Lung microvascular endothelial cell (primary cell): ENCODE results near the gene PRKN. TPM values are rescaled to one million over a fixed set of nuclear protein-coding genes. Genes with fewer than 3 reads are reported as not detected.

Source experiments
- DNase-seq, 2 donors: peaks; one replicate each; pipeline versions ENCODE4 v3.0.0 to v3.0.0-alpha.2; 2010; ENCODE audit warnings: low read depth in 2 of 2
- total RNA-seq: library from RNA; depleted of rRNA; stranded (reverse); fragments of >200 nt; gene quantifications from 2 replicates; pipeline ENCODE4 v1.2.1, GENCODE V29; 2014

Gene PRKN
- total RNA-seq, 1 donor from 2014 or later, result 0.40 TPM

DNA sequence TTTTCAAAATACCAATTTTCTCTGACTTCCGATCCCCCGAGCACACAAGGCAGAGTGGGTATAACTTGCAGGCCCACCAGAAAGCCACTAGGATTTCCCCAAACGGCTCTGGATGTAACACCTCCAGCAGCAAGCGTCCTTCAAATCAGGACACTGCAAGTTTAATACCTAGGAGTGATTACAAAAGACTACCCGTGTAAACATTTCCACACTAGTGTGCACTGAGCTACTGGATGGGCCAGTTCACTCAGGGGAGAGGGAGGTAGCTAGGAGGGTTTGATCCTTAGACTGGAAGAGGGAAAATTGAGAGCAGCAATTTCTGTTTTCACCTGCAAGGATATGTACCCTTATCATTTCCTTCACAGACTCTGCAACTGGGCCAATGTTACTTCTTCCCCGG is 1361.9 kb downstream of the PRKN start:
- DNase-seq, result no peak

GRCh38 chr6:161363286-161363685 is 1364.3 kb downstream of the PRKN start:
- DNase-seq, result no peak

- DNase-seq, result no peak
Measured at GRCh38 chr6:161362266-161362665, 1365.3 kb downstream of the PRKN start.

- no peak for DNase-seq
Measured at GRCh38 chr6:161361529-161361928, 1366.0 kb downstream of the PRKN start.

GRCh38 chr6:161360520-161360919 is 1367.0 kb downstream of the PRKN start:
- no peak for DNase-seq

- DNase-seq, result no peak
Measured at GRCh38 chr6:161359618-161359945, 1368.0 kb downstream of the PRKN start.

- DNase-seq, result no peak
Measured at GRCh38 chr6:161356167-161356854, 1371.3 kb downstream of the PRKN start.

- no peak for DNase-seq
Measured at GRCh38 chr6:161355696-161356095, 1371.9 kb downstream of the PRKN start.

DNA sequence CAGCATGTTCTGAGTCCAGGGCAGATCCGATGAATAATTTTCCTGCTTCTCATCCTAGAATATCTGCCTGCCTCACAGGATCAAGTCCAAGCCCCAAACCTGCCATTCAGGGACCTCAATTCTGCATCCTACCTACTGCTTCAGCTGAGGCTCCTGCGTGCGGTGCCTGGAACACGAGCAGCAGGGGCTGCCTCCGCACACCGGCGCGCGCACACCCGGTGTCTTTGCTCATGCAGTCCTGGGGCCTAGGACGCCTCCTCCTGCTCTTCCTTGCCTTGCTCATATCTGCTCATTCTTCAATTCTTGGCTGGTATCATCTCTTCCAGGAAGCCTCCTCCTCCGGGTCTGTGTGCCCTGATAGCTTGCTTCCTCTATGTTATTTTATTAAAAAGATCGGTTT is 1372.6 kb downstream of the PRKN start:
- DNase-seq, result no peak

DNA sequence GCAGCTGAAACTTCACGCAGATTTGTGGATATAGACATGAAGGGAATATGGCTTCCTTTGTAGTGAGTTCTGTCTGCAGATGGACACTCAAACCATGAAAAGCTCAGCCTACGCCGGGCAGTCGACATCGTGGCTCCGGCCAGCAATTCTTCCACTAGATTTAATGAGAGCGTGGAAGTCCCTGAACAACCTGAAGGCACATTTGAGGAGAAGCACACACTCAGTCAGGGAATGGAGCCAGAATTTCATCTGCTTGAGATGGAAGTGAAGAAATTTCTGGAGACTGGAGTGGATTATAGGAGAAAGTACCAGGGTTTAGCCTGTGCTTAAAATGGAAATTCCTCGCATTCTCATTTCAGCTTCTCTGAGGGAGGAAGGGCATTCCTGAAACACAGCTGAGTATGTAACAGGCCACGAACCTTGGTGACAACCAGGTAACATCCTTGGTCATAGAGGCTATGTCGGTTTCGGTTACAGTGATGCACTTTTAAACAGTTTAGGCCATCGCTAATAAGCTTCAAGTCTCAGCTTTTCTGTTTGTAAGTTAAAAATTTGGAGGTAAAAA is 1373.2 kb downstream of the PRKN start:
- no peak for DNase-seq

DNA sequence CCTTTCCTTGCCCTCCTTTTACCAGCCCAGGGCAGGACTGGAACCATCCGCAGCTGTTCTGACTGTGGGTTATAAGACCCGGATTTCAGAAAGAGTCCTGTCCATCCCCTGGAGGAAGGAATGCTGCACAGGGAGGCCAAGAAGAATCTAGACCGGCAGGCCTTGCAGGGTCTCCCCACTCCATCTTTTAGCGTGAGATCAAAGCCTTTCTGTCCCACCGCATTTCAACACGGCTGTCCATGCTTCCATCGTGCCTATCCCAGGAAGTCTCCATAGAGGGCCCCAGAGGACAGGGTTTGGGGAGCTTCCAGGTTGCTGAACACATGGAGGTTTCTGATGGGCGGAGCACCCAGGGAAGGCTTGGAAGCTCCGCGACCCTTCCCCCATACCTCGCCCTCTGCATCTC is 1374.4 kb downstream of the PRKN start:
- DNase-seq, result peak in 1 of 2 donors; percentile 7

DNA sequence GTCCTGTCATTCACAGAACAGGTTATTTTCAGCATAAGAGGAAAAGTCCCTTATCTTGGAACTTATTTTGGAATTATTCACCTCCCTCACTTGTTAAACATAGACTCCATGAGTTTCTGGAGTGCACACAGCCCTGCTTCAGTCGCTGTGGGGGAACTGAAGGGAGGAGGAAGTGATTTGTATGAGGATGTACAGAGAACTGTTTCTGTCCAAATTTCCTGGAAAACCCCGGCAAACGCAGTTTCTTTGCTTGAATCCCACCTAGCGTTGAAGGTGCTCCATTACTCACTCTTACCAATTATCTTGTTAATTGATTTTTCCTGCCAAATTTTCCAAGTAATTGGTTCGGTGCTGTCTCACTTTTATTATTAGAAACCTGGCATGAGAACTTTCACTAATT is 1375.7 kb downstream of the PRKN start:
- DNase-seq, result no peak

DNA sequence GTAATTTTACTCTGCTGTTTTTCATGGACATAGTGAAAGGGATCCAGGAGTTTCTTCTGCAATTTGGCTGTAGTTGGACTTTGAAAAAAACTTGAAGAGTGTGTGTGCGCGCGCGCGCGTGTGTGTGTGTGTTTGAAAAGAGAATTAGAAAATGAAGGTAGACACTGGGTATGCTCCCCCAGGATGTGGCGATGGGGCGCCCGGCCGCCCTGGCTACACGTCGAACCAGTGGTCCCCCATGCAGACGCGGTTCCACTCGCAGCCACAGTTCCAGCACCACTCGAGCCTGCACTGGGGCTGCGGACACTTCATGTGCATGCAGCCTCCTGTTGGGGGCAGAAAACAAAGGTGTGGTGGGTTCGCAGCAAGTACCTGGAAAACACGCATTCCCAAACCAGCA is 1377.7 kb downstream of the PRKN start:
- no peak for DNase-seq

DNA sequence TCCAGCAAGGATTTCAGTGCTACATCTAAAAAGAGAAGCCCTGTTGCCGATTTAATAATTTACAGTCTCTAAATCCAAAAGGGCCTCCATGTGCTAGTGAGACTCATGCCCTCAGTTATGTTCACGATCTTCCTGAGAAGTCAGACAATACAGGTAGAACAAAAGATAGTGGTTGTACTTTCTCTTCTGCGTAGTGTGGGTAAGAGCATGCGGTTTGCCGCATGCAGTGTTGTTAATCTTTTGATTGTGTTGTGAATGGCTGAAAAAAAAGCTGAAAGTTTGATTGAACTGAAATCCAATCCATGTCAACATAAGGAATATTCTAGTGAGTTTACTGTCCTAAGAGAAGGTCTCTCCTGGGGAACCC is 1379.0 kb downstream of the PRKN start:
- DNase-seq, result no peak

DNA sequence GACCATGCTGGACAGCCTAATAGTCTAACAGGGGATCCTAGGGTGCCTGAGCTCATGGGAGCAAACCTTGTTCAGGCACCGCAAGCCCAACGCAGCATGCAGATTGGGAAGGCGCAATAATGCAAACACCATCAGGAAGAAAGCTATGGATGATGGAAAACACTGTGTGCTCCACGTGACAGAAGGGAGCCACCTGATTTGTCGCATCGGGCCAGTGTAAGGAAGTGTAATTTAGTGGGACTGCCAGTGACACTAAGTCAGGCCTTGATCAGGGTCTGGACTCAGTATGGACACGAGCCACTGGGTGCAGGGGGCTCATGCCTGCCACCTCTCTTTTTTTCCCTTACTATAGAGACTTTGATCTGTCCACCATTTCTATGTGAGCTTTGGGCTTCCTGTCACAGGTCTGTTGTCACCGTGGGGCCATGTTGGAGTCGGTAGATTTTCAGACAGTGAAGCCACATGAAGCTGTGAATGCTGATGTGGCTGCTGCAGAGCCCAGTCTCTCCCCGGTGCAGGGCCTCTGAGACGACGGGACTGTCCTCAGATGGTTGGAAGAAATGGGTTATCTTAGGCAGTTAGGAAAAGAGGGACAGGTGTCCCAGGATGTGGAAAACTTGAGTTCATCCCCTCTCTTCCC is 1379.5 kb downstream of the PRKN start:
- no peak for DNase-seq

- DNase-seq, result no peak
Measured at GRCh38 chr6:161347125-161347524, 1380.4 kb downstream of the PRKN start.

DNA sequence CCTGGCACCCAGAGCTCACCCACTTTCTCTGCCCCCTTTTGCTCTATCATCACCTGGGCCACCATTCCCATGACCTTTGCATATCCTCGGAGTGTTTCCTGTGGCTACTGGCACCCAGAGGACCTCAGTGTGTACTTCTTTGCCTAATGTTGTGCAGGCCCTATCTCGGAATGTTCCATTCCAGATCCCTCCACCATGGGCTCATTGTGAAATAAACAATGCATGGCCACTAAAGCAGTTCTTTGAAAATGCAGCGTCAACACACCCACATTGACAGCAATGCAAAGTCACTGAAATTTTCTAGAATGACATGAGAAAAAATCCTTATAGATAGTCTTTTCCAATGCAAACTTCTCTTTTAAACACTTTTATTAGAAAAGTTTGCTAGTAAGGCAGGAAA is 1380.8 kb downstream of the PRKN start:
- no peak for DNase-seq

- DNase-seq, result no peak
Measured at GRCh38 chr6:161344626-161345025, 1382.9 kb downstream of the PRKN start.

- DNase-seq, result no peak
Measured at GRCh38 chr6:161342039-161342438, 1385.5 kb downstream of the PRKN start.

- DNase-seq, result no peak
Measured at GRCh38 chr6:161341638-161342037, 1385.9 kb downstream of the PRKN start.

GRCh38 chr6:161338015-161338414 is 1389.6 kb downstream of the PRKN start:
- no peak for DNase-seq

DNA sequence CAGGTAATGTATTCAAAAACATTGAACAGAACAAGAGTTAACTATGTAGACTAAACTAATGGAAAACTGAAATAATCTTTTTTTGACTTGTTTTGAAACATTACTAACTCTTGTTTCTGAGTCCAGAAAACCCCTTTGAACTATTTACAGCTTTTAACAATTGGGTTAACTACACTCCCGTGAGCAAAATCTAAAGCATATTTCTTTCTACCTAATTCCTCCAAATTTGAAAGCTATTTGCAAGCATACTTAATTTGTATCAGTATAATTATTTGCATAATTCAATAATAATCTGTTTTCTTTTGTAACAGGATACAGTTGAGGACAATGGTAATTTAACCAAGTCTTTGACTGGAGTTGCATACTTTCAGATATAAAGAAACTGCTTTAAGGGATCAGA is 1391.1 kb downstream of the PRKN start:
- no peak for DNase-seq

DNA sequence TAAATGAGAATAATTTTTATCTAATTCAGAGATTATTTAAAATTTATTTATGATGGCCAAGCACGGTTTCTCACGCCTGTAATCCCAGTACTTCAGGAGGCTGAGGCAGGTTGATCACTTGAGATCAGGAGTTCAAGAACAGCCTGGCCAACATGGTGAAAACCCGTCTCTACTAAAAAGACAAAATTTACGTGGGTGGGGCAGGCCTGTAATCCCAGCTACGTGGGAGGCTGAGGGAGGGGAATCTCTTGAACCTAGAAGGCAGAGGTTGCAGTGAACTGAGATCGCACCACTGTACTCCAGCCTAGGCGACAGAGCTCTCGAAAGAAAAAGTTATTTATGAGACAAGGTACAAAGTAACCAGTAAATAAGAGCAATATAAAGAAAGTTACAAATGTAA is 1394.2 kb downstream of the PRKN start:
- DNase-seq, result no peak
